Bronchus fibroblast of lung (primary cell): ENCODE data around the gene STRIP2. TPM values are rescaled to one million over a fixed set of nuclear protein-coding genes. Genes with fewer than 3 reads are reported as not detected.

Source experiments
- total RNA-seq: library from RNA; depleted of rRNA; stranded (reverse); fragments of >200 nt; gene quantifications from 2 replicates; pipeline ENCODE4 v1.2.3, GENCODE V29; 2015

STRIP2 gene
- total RNA-seq: 5.6 and 8.6 TPM in 2 replicates

GRCh38 chr7:129433847-129434674 is at the start of gene STRIP2:
Gene STRIP2, plus strand, starts transcription at chr7:129434432. Its CDS starts 41 bp downstream, at chr7:129434473.

GRCh38 chr7:129501760-129502707 is 67.8 kb downstream of the STRIP2 start, which contains the start of gene SMKR1:
Gene SMKR1, plus strand, starts transcription at chr7:129502531. Its CDS starts 294 bp downstream, at chr7:129502825.

Other genes starting within 250 kb of the STRIP2 start
- 17.8 and 18.8 TPM in 2 replicates for gene SMO, start 245.8 kb upstream of the STRIP2 start, total RNA-seq
- gene AHCYL2, start 209.4 kb upstream of the STRIP2 start, total RNA-seq: 1.9 and 2.4 TPM in 2 replicates
- 0.17 TPM in 1 of 2 replicates, not detected in the other for gene SMKR1, start 68.1 kb downstream of the STRIP2 start, total RNA-seq
- gene NRF1, start 177.3 kb downstream of the STRIP2 start, total RNA-seq: 7.3 and 7.7 TPM in 2 replicates